Stomach (tissue), 9 donors: ENCODE data around the gene SCP2. TPM values are rescaled to one million over a fixed set of nuclear protein-coding genes. Genes with fewer than 3 reads are reported as not detected.

Experiments used
- DNase-seq, 2 donors: peaks; one replicate each; pipeline versions ENCODE4 v3.0.0 to v3.0.0-alpha.2; 2013 to 2019
- H3K27ac ChIP-seq, 5 donors: fragments of 200-600 bp in 4 of 5; sonication (generic) in 4 of 5; one replicate each; pipeline ENCODE4 v1.5.1; 2013 to 2019; ENCODE audit warnings: mild to moderate bottlenecking in 1 of 5, moderate library complexity in 1 of 5
- H3K27me3 ChIP-seq, 3 donors: fragments of 200-600 bp; sonication (generic); one replicate each; pipeline ENCODE4 v1.5.1; 2017 to 2019; ENCODE audit warnings: mixed run types in 1 of 3
- H3K36me3 ChIP-seq, 4 donors: fragments of 200-600 bp; sonication (generic); 1 replicate in 3 of 4; 2 replicates in 1 of 4; pipeline ENCODE4 v1.5.1; 2016 to 2019
- H3K4me1 ChIP-seq, 4 donors: fragments of 200-600 bp; sonication (generic); one replicate each; pipeline ENCODE4 v1.5.1; 2016 to 2019
- H3K4me3 ChIP-seq, 4 donors: fragments of 200-600 bp; sonication (generic) in 3 of 4; one replicate each; pipeline ENCODE4 v1.5.1; 2016 to 2019; ENCODE audit warnings: mild to moderate bottlenecking in 1 of 4
- H3K9me3 ChIP-seq, 4 donors: fragments of 200-600 bp; sonication (generic); one replicate each; pipeline ENCODE4 v1.5.1; 2016 to 2019
- CTCF ChIP-seq, 7 experiments: fragments of 450-650 bp in 4 of 7; fragments of 200-600 bp in 3 of 7; sonication (generic) in 3 of 7; IDR thresholded peaks; one replicate each; pipeline ENCODE4 v1.5.1; 2016 to 2019; ENCODE audit warnings: antibody characterized with exemption in 7 of 7, control low read depth in 2 of 7, mild to moderate bottlenecking in 1 of 7
- EP300 ChIP-seq: sonication (generic); formaldehyde crosslinking; IDR thresholded peaks from one replicate; pipeline ENCODE4 v1.6.1; 2017; ENCODE audit warnings: antibody characterized with exemption
- POLR2A ChIP-seq, 4 donors: fragments of 450-650 bp; IDR thresholded peaks; one replicate each; pipeline ENCODE4 v1.6.1; 2016; ENCODE audit warnings: antibody characterized with exemption in 4 of 4, control low read depth in 2 of 4, mild to moderate bottlenecking in 1 of 4, moderate library complexity in 1 of 4
- POLR2AphosphoS5 ChIP-seq, 3 donors: sonication (generic); formaldehyde crosslinking; IDR thresholded peaks; one replicate each; pipeline ENCODE4 v1.6.1; 2016; ENCODE audit warnings: antibody characterized with exemption in 3 of 3
- WGBS, 5 donors: extraction: QIAGEN DNeasy Blood & Tissue Kit in 3 of 5; methylation state at CpG; one replicate each; pipeline versions ENCODE4 v1.1.5 to v1.1.7; 2013 to 2018; 5-methylcytosine and 5-hydroxymethylcytosine counted together
- intact Hi-C: fragments of 100-400 bp; cut with DNase I; formaldehyde crosslinking; loops from one replicate; pipeline ENCODE4 v1.15.1; 2023; ENCODE audit warnings: low total_unique reads
- polyA plus RNA-seq, 3 donors: library from polyadenylated mRNA; stranded (reverse); fragments of 200-250 nt; gene quantifications; one replicate each; pipeline ENCODE4 v1.2.3, GENCODE V29; 2013
- total RNA-seq, 5 donors: library from RNA; depleted of rRNA; stranded (reverse); fragments of >200 nt; gene quantifications; one replicate each; pipeline versions ENCODE4 v1.1.0 to v1.2.3, GENCODE V29; 2014 to 2016
- donor health status: healthy with polysubstance abuse.
- donor health status: Bipolar disorder and iron deficiency.
- donor health status: healthy.

SCP2 gene
- total and polyA plus RNA-seq, 8 donors, result 45.1 to 347 (median 97.0) TPM

GRCh38 chr1:53089478-53090226, 162.6 kb downstream of the SCP2 start:
- Histone ChIP-seq H3K36me3 (peaks cover 0 to 34% (median under 1%) of the 10 kb centered on the region in 4 donors), H3K27me3 (peaks cover 0 to 5% (median 0%) of the 10 kb centered on the region in 3 donors), H3K4me1 (peaks cover 10 to 36% (median 26%) of the 10 kb centered on the region in 4 donors), H3K27ac (peak overlapping the region in 2 of 5 donors; percentile 8 to 37), H3K4me3 (no peak overlapping the region), H3K9me3 (no peaks in the 10 kb centered on the region)
- 72 to 87% (median 78%) methylated on average over 10 to 11 of the region's 11 CpGs for WGBS, 5 donors
- peak; percentile 34 to 76 for DNase-seq
- intact Hi-C loops, result no loop called here
- TF ChIP-seq POLR2A (IDR thresholded peaks at IDR 0.05) (no peak), CTCF (IDR thresholded peaks at IDR 0.05) (no peak), EP300 (no peak), POLR2AphosphoS5 (IDR thresholded peaks at IDR 0.05) (no peak)

GRCh38 chr1:53090227-53091147, 163.4 kb downstream of the SCP2 start:
- Histone ChIP-seq H3K36me3 (peaks cover 0 to 26% (median 0%) of the 10 kb centered on the region in 4 donors), H3K4me3 (no peak overlapping the region), H3K4me1 (peaks cover 10 to 36% (median 26%) of the 10 kb centered on the region in 4 donors), H3K27ac (peak overlapping the region in 2 of 5 donors; percentile 8 to 37), H3K9me3 (no peaks in the 10 kb centered on the region), H3K27me3 (peaks cover 0 to 5% (median 0%) of the 10 kb centered on the region in 3 donors)
- TF ChIP-seq POLR2AphosphoS5 (IDR thresholded peaks at IDR 0.05) (no peak), CTCF (IDR thresholded peaks at IDR 0.05) (no peak), EP300 (no peak), POLR2A (IDR thresholded peaks at IDR 0.05) (no peak)
- intact Hi-C loops, result no loop called here
- 69 to 88% (median 87%) methylated on average over 6 to 37 of the region's 37 CpGs for WGBS, 5 donors
- peak; percentile 41 to 57 for DNase-seq

GRCh38 chr1:53091841-53092645, 165.0 kb downstream of the SCP2 start:
- no peak overlapping the region for H3K4me3 ChIP-seq
- DNase-seq, result peak in 1 of 2 donors; percentile 52
- 77 to 94% (median 81%) methylated on average over 21 to 26 of the region's 26 CpGs for WGBS, 5 donors
- H3K27ac ChIP-seq, result no peak overlapping the region
- TF ChIP-seq POLR2A (IDR thresholded peaks at IDR 0.05), result no peak
- no peak for TF ChIP-seq POLR2AphosphoS5 (IDR thresholded peaks at IDR 0.05)
- no peak for TF ChIP-seq EP300
- no peak for TF ChIP-seq CTCF (IDR thresholded peaks at IDR 0.05)
- peaks cover 0 to 10% (median 0%) of the 10 kb centered on the region in 4 donors for H3K36me3 ChIP-seq
- H3K4me1 ChIP-seq, result peaks cover 10 to 28% (median 22%) of the 10 kb centered on the region in 4 donors
- intact Hi-C loops, result no loop called here
- peaks cover 0 to 5% (median 0%) of the 10 kb centered on the region in 3 donors for H3K27me3 ChIP-seq
- H3K9me3 ChIP-seq, result no peaks in the 10 kb centered on the region
